Effector CD8-positive, alpha-beta T cell (primary cell): Measurements from ENCODE around the gene MFF.

ENCODE experiments used
- DNase-seq: peaks from one replicate; lab custom pipeline; 2025; lab: John Stamatoyannopoulos, UW
- total RNA-seq, 4 experiments: gene quantifications; one replicate each; lab custom pipeline; 2026; lab: John Stamatoyannopoulos, UW

Gene MFF, protein sequence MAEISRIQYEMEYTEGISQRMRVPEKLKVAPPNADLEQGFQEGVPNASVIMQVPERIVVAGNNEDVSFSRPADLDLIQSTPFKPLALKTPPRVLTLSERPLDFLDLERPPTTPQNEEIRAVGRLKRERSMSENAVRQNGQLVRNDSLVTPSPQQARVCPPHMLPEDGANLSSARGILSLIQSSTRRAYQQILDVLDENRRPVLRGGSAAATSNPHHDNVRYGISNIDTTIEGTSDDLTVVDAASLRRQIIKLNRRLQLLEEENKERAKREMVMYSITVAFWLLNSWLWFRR
- total RNA-seq, result 48.2 to 59.2 (median 54.1) reads per million in 4 experiments

- DNase-seq, result peak; percentile 90
These were observed at the start of gene MFF for GRCh38 chr2:227324995-227325838. Gene MFF (plus strand): TSS chr2:227325251. CDS start chr2:227330666, 5,415 bp downstream.

- no peak for DNase-seq
These were observed 44.2 kb upstream of the MFF start for GRCh38 chr2:227280895-227281294.

- DNase-seq, result no peak
These were observed 39.3 kb upstream of the MFF start for GRCh38 chr2:227285741-227286236.

- no peak for DNase-seq
These were observed 37.3 kb upstream of the MFF start for GRCh38 chr2:227287771-227288170.

DNA sequence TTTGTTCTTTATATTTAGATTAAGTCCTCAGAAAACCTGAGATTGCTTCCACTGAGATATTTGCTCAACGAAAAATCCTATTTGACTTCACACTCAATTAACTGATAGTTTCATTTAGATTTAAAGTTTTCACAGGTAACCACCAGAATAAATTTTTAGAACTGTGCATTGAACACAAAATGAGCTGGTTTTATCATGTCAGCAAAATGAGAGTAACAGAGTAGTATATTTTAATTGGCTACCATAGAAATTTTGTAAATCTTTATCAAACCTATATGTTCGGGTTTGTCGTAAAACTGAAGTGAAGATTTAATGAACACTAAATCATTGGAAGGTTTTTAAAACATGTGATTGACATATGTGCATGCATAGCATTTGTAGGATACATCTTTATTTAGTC, 32.7 kb upstream of the MFF start:
- no peak for DNase-seq

- DNase-seq, result no peak
These were observed 31.5 kb upstream of the MFF start for GRCh38 chr2:227293531-227293930.

- no peak for DNase-seq
These were observed 29.2 kb upstream of the MFF start for GRCh38 chr2:227295806-227296205.

- DNase-seq, result no peak
These were observed 28.2 kb upstream of the MFF start for GRCh38 chr2:227296671-227297405.

- no peak for DNase-seq
These were observed 23.5 kb upstream of the MFF start for GRCh38 chr2:227301523-227301922.

GRCh38 chr2:227308784-227309183, 16.3 kb upstream of the MFF start:
- DNase-seq, result no peak

DNA sequence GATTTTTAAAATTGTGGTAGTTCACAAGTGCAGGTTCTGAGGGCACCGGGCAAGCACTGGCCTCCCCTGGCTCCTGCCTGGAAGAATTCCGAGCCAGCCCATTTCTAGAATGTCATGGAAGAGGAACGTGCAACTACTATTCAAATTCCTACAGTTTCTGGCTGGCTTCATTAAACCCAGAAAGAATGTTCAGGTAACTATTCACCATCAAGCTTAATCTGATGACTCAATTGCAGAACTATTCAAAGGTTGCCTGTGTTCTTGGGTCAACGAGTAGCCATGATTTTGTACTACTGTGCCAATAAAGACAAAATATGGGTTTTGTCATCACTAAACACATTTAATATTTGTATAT, 14.3 kb upstream of the MFF start:
- no peak for DNase-seq

- DNase-seq, result no peak
These were observed 13.1 kb upstream of the MFF start for GRCh38 chr2:227311861-227312506.

- DNase-seq, result no peak
These were observed 12.5 kb upstream of the MFF start for GRCh38 chr2:227312579-227312978.

DNA sequence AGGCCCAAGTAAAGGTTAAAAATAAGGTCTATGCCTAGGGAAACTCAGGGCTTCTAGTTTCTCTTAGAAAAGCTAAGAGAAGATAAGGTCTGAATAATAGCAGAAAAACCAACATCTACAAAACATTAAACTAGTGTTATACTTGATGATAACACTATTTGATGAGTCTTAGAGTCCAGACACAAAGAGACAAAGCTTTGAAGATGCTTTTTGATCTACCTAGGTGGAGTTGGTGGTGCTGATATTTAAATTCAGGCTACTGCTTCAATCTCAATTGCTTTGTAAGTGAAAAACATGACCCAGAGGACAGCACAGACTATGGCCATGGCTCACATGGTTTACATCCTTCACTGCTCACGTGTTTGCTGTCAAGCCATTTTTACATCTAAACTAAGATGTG, 11.7 kb upstream of the MFF start:
- no peak for DNase-seq

GRCh38 chr2:227317834-227318233, 7.2 kb upstream of the MFF start:
- no peak for DNase-seq

DNA sequence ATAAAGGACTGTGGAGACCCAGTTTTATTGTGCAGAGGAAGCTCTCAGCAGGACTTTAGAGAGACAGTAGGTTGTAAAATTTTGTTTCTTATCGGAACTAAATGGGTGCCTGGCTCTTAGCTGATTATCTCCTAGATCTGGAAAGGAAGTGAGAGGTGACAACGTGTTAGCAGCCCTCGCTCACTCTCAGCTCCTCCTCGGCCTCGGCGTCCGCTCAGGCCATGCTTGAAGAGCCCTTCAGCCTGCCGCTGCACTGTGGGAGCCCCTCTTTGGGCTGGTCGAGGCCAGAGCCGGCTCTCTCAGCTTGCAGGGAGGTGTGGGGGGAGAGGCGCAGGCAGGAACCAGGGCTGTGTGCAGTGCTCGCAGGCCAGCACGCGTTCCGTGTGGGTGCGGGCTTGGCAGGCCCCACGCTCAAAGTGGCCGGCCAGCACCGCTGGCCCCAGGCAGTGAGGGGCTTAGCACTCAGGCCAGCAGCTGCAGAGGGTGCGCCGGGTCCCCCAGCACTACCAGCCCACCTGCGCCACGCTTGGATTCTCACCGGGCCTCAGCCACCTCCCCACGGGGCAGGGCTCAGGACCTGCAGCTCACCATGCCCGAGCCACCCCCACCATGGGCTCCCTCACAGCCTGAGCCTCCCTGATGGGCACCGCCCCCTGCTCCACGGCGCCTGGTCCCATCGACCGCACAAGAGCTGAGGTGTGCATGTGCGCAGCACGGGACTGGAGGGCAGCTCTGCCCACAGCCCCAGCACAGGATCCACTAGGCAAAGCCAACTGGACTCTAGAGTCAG, 4.6 kb upstream of the MFF start:
- DNase-seq, result no peak

DNA sequence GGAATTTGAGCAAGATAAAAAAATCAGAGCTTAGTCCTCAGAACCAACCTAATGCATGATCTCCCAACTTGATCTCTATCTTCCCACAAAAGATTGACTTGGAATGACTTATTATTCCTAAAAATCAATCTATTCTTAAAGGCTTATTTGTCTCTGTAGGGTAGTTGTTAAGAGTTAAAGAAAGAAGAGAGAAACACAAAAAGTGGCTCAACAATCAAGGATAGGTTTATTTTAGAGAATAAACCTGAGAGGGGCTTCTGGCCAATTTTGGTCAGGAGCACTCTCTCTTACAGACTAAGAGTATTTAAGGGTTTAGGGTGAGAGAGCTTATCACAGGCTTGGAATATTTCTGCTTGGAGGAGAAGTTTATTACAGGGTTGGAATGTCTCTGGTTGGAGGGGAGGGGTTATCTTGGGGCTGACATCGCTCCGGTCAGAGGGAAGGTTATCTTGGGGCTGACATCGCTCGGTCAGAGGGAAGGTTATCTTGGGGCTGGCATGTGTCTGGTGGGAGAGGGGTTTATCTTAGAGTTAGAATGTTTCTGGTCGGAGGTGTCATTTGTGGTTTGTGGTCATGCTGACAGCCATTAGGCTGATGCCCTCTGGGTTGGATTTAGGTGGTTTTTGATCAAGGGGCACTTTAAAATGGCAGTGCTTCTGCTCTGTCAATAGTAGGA, 2.4 kb upstream of the MFF start:
- DNase-seq, result no peak

DNA sequence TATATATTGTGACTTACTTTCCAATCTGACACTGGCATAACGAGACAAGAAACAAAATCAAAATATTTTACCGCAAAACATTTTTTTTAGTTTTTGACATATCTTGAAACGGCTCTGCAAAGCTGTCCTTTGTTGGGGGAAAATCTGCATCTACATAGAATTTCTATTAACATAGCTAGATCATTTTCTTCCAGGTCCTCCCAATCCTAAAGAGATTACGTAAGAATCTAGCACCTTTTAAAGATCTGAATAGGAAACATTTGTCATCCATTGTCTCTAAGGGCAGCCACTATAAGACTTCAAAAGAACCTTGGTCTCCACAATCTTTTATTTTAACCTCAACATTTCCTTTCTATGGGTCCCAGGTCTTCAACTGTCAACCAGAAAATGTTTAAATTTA, 1.2 kb upstream of the MFF start:
- no peak for DNase-seq

DNA sequence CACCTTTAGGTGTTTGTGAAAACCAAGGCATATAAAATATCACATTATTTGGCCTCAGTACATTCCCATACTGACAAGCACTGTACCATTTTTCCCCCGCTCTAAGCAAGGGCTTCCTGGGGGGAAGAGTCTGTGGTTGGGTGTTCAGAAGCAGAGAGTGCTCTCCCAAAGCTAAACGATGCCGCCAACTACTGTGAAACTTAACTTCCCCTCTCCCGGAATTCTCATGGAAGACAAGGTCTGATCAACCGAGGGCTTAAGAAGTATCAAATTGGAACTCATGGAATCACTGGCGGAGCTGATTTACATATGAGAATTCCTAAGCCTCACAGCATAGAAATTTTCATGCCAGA, 433 bp upstream of the MFF start:
- no peak for DNase-seq

- DNase-seq, result no peak
These were observed 766 bp downstream of the MFF start for GRCh38 chr2:227325839-227326195.

DNA sequence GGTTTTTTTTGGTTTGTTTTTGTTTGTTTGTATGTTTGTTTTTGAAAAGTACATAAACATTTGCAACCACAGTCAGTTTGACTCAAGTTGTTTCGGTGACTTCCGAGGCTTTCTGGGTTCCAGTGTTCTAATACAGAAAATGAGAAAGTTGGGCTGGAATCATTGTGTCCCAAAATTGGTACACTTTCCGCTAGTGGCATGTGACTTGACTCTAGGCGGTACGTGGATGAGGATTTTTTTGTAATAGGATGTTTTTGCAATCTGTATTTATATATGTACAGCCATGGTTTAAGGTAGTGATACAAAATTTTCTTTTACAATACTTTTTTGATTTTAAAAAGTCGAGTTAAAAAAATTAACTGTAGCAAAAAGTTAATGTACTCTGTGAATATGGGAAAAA, 1.7 kb downstream of the MFF start:
- DNase-seq, result no peak
